B cell (primary cell): ENCODE results near the gene AUTS2.

Source experiments
- CTCF ChIP-seq: fragments of 200-600 bp; IDR thresholded peaks from one replicate; pipeline ENCODE4 v1.8.0; 2022; ENCODE audit warnings: antibody characterized with exemption, mild to moderate bottlenecking
- EZH2 ChIP-seq: IDR thresholded peaks from 2 replicates; pipeline ENCODE4 v1.6.1; 2012; ENCODE audit warnings: borderline replicate concordance, low read depth, mild to moderate bottlenecking, moderate library complexity, low read length; ENCODE audit not compliant: insufficient read depth, poor library complexity, severe bottlenecking

DNA sequence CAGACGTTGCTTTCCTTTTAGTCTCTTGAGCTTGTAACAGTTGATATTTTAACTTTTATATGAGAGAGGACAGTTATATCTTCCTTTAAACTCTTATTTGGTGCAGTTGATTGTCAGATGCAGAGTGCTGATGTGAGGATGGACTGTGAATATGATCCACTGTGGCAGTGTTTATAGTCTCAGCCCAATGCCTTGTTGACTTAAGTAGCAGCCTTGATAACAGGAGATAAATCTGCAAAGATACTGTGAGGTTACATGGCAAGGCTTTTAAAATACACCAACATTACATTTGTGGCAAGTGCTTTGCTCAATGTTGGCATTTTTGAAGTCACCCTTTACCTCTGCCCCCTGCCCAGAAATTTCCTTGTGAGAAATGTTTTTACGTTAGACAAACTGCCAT, 206.7 kb downstream of the AUTS2 start:
- TF ChIP-seq CTCF (no peak), EZH2 (no peak)
